ENCODE data around the gene TBC1D17. TPM values are rescaled to one million over a fixed set of nuclear protein-coding genes. Genes with fewer than 3 reads are reported as not detected.

Gene TBC1D17
- polyA plus RNA-seq, 1 experiment: 15.6 TPM

DNA sequence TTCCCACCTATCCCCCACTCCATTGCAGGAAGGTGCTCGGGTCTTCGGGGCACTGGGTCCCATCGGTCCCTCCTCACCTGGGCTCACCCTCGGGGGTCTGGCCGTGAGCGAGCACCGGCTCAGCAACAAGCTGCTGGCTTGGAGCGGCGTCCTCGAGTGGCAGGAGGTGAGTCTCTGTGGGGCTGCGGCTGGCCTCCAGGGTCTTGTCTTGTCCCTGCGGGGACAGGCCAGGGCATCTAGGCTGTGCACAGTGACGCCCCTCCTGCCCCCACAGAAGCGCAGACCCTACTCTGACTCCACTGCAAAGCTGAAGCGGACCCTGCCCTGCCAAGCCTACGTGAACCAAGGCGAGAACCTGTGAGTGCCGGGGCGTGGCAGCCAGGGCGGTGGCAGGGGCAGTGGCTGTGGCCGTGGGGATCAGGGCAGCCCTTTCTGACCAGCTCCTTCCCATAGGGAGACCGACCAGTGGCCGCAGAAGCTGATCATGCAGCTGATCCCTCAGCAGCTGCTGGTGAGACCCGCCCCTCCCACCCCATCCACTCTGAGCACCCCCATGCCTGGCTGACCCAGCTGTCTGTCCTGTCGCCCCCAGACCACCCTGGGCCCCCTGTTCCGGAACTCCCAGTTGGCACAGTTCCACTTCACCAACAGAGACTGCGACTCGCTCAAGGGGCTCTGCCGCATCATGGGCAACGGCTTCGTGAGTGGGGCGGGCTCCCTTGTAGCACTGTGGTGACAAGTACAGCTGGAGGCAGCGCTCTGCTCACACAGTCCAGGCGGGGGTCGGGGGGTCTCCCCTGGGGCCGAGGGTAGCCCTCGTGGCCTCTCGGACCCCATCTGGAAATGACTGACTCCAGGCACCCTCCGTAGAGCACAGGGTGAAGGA is 22.9 kb upstream of the TBC1D17 start:
- Histone ChIP-seq H3K9me3 (ENCODE audit: control insufficient read depth, insufficient read depth, low read length) (peaks cover under 1% of the 10 kb centered on the region; the same call in 1 of the 2 replicates), H3K4me3 (ENCODE audit: low read depth, low read length) (no peak overlapping the region), H3K27me3 (ENCODE audit: control insufficient read depth, insufficient read depth, low read length) (no peaks in the 10 kb centered on the region), H3K27ac (ENCODE audit: low read depth, low read length) (peak overlapping the region; percentile 31)
- DNase-seq (ENCODE audit: low read depth, low spot score): no peak
- ChIA-PET CTCF (no interaction called here), POLR2A (interaction anchor here (0.7 to 0.9 kb wide), 2 partner anchors 9 to 11 kb away, joined by 3 to 4 read pairs; no protein-coding TSS in a partner anchor)
- TF ChIP-seq, protein P1, sequence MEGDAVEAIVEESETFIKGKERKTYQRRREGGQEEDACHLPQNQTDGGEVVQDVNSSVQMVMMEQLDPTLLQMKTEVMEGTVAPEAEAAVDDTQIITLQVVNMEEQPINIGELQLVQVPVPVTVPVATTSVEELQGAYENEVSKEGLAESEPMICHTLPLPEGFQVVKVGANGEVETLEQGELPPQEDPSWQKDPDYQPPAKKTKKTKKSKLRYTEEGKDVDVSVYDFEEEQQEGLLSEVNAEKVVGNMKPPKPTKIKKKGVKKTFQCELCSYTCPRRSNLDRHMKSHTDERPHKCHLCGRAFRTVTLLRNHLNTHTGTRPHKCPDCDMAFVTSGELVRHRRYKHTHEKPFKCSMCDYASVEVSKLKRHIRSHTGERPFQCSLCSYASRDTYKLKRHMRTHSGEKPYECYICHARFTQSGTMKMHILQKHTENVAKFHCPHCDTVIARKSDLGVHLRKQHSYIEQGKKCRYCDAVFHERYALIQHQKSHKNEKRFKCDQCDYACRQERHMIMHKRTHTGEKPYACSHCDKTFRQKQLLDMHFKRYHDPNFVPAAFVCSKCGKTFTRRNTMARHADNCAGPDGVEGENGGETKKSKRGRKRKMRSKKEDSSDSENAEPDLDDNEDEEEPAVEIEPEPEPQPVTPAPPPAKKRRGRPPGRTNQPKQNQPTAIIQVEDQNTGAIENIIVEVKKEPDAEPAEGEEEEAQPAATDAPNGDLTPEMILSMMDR (IDR thresholded peaks at IDR 0.05; ENCODE audit: low read depth, low read length): no peak

DNA sequence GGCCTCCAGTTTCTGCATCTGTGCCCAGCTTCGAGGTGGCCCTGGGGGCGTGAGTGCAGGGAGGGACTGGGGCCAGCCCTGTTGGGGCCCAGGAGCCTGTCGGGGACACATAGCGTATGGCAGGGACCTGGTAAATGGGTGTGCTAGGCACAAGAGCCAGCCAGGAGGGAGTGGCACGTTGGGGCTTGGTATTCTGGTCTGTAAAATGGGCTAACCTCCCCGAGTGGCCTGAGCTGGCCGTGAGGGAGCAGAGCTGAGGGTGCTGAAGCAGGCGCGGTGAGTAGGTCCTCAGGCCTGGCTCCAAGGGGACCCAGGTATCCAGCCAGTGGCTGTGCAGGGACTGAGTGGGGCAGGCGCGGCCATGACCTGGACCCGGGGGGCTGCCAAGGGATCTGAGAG is 22.2 kb upstream of the TBC1D17 start:
- Histone ChIP-seq H3K27me3 (ENCODE audit: control insufficient read depth, insufficient read depth, low read length) (no peaks in the 10 kb centered on the region), H3K4me3 (ENCODE audit: low read depth, low read length) (no peak overlapping the region), H3K27ac (ENCODE audit: low read depth, low read length) (peak overlapping the region; percentile 2), H3K9me3 (ENCODE audit: control insufficient read depth, insufficient read depth, low read length) (no peaks in the 10 kb centered on the region; the same call in 1 of the 2 replicates)
- DNase-seq (ENCODE audit: low read depth, low spot score): no peak
- POLR2A ChIA-PET: no interaction called here
- CTCF ChIA-PET: no interaction called here
- TF ChIP-seq, protein P1 (IDR thresholded peaks at IDR 0.05; ENCODE audit: low read depth, low read length): no peak

GRCh38 chr19:49855676-49856573 is 21.6 kb upstream of the TBC1D17 start:
- no peak for DNase-seq (ENCODE audit: low read depth, low spot score)
- CTCF ChIA-PET: no interaction called here
- Histone ChIP-seq H3K27ac (ENCODE audit: low read depth, low read length) (no peak overlapping the region), H3K27me3 (ENCODE audit: control insufficient read depth, insufficient read depth, low read length) (no peaks in the 10 kb centered on the region), H3K9me3 (ENCODE audit: control insufficient read depth, insufficient read depth, low read length) (no peaks in the 10 kb centered on the region; the same call in 1 of the 2 replicates), H3K4me3 (ENCODE audit: low read depth, low read length) (no peak overlapping the region)
- TF ChIP-seq, protein P1 (IDR thresholded peaks at IDR 0.05; ENCODE audit: low read depth, low read length): no peak
- POLR2A ChIA-PET: no interaction called here

DNA sequence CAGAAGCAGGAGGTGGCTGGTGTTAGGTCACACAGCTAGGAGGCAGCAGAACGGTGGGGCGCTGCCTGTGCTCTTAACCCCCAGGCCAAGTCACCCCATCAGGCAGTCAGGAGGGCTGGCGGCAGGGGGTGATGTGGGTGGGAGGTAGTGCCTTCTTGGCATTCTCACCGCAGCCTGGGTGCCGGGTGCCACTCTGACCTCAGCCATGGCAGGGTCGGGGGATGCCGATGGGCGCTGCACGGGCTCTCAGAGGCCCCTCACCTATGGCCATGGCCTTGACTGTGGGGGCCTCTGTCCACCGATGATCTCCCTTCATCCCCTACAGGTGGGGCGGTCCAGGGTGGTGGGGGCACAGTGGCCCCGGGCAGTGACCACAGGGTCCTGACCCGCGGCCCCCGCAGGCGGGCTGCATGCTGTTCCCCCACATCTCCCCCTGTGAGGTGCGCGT is 20.9 kb upstream of the TBC1D17 start:
- no peak for DNase-seq (ENCODE audit: low read depth, low spot score)
- Histone ChIP-seq H3K4me3 (ENCODE audit: low read depth, low read length) (no peak overlapping the region), H3K9me3 (ENCODE audit: control insufficient read depth, insufficient read depth, low read length) (no peaks in the 10 kb centered on the region; the same call in 1 of the 2 replicates), H3K27ac (ENCODE audit: low read depth, low read length) (no peak overlapping the region), H3K27me3 (ENCODE audit: control insufficient read depth, insufficient read depth, low read length) (no peaks in the 10 kb centered on the region)
- TF ChIP-seq, protein P1 (IDR thresholded peaks at IDR 0.05; ENCODE audit: low read depth, low read length): no peak
- ChIA-PET POLR2A (interaction anchor here (2.3 kb wide), 1 partner anchor 13 kb away, joined by 5 read pairs; no protein-coding TSS in a partner anchor), CTCF (no interaction called here)

Measured in AG04450 (cell line).